HG03108 (cell line): ENCODE data around the gene FAM83B.
"Not testable (repeated sequence)": the region's sequence is repeated elsewhere in the genome, so short reads cannot be mapped to it uniquely, and the experiment has no call there.

Source experiments
- ATAC-seq: cut with Tn5 transposase; IDR thresholded peaks from one replicate; pipeline ENCODE4 v1.9.1; 2021; ENCODE audit warnings: moderate library complexity; ENCODE audit not compliant: unreplicated experiment

Gene FAM83B

GRCh38 chr6:54897462-54898189 lies 51.1 kb downstream of the FAM83B start:
- ATAC-seq, result no peak

DNA sequence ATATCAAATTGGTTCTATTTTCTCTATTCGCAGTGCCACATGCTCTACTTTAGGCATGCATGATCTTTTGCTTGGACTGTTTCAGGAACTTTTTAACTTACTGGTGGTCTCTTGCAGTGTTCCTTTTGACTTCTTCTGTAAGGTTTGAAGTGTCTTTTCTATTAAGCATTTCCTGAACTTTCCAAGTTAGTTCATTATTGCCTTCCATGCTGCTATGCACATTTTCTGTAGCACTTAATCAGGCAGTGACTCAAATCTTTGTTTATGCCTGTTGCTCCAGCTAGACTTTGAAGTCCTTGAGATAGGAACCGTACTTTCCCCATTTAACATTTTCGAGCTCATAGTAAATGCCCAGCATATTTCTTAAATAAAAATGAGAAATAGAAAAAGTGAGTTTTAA lies 52.2 kb downstream of the FAM83B start:
- no peak for ATAC-seq

GRCh38 chr6:54899442-54899841 lies 52.9 kb downstream of the FAM83B start:
- ATAC-seq, result no peak

- no peak for ATAC-seq
Observed at GRCh38 chr6:54899986-54900385, 53.4 kb downstream of the FAM83B start.

- ATAC-seq, result no peak
Observed at GRCh38 chr6:54900666-54901065, 54.1 kb downstream of the FAM83B start.

DNA sequence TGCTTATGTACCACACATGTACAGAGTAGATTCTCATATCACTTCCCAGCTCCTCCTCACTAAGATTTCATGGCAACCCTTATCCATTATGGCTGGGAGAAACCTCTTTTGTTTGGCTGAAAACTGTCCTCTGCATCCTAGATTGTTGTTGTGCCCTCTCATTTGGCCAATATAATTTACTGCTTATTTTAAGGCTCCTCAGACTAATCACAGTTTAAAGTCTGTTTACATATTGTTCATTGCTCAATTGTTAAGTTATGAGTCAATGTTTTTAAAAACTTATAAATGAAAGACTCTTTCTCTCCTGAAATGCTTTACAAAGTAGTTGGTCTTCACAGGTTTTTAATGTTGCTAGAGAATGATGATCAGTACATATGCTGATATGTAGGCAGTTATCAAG lies 57.3 kb downstream of the FAM83B start:
- no peak for ATAC-seq

GRCh38 chr6:54907355-54907754 lies 60.8 kb downstream of the FAM83B start:
- ATAC-seq, result no peak

GRCh38 chr6:54909184-54909583 lies 62.6 kb downstream of the FAM83B start:
- ATAC-seq, result no peak

- ATAC-seq, result no peak
Observed at GRCh38 chr6:54910431-54910884, 63.9 kb downstream of the FAM83B start.

DNA sequence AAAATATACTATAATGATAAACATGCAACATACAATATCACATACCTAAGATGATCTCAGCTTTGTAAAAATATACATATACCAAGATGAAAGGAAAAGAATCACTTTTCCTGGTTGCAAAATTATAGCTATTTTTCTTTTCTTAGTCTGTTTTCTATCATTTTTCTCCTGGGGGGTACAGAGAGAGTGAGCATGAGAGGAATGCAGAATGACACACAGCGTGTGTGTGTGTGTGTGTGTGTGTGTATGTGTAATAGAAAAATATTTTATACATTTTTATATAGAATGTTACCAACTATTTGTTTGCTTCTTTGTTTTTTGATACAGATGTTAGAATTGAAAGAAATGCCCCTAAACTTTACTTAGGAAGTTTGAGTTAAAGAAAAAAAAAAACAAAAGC lies 64.3 kb downstream of the FAM83B start:
- ATAC-seq, result no peak

DNA sequence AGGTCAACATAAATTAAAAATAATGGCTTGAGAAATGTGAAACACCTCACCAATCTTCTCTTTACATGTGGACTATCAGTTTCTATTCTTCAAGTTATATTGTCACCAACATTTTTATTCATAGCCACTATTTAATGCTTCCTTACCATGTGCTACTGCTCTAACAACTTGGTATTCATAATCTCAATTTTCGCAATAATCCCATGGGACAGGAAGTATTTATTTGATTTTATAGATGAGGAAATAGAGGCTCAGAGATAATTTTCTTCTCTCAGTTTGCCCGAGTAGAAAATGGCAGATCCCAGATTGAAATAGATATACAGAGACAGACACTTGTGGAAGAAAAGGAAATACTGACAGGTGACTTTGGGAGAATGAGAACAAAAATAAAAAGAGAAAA lies 66.6 kb downstream of the FAM83B start:
- ATAC-seq, result no peak

- ATAC-seq, result no peak
Observed at GRCh38 chr6:54916858-54917257, 70.3 kb downstream of the FAM83B start.

- no peak for ATAC-seq
Observed at GRCh38 chr6:54920628-54921027, 74.1 kb downstream of the FAM83B start.

DNA sequence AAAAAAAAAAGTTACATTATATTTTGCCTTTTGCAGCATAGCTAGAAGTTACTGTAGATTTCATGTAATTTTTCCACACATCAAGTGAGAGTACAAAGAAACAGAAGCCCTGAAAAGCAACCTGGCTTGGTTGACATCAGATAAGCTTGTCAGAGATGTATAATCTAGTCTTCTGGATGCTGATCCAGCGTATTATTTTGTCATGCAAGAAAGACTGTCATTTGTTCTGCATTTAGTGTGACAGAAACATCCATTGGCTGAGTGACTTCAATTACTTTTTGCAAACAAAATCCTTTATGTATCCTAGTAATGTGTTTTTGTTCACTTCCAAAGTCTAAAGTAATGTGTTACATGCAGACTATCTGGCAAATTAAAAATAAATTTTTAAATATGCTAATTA lies 75.3 kb downstream of the FAM83B start:
- ATAC-seq, result no peak

- no peak for ATAC-seq
Observed at GRCh38 chr6:54929245-54929909, 82.8 kb downstream of the FAM83B start.

DNA sequence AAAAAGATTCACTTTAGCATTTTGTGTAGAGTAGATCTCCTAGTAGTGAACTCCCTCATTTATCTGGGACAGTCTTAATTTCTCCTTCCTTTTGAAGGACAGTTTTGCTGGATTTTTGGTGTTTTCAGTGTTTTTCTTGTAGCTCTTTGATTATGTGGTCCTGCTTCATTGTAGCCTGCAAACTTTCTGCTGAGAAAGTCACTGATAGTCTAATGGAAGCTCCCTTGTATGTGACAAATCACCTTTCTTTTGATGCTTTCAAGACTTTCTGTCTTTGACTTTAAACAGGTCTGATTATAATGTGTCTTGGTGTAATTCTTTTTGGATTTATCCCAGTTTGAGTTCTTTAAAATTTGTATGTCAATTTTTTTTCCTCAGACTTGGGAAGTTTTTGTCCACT lies 86.1 kb downstream of the FAM83B start:
- no peak for ATAC-seq

DNA sequence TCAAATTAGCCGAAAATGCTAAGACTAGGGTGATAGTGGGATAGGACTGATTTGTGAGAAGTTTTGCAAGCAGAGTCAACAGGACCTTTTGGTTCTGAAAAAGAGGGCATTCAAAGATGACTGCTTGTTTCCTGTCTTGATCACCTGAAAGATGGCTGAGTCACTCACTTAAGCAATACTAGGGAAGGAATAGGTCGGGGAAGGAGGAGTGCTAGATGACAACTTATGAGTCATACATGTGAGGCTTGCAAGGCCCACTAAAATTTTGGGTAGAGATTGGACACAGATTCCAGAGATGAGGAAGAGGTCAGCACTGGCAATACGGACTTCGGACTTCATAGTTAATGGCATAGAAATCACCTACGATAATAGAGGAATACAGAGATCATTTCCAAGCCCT lies 89.2 kb downstream of the FAM83B start:
- ATAC-seq, result no peak

DNA sequence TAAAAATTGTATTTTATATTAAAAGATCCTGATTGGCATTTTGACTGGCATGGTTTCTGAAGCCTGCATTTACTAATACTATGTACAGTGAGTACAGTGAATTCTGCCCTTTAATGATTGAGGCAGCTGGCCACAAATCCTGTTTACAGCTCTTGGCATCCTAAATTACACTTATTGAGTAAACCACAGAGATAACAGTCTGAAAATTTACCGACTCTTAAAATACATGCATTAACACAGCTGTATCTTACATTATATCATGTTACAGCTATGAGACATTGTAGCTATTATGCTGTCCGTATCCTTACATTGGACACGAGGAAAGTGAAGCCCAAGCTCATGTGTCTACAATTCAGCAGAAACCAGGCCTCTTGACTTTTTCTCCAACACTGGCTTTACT lies 90.8 kb downstream of the FAM83B start:
- no peak for ATAC-seq

GRCh38 chr6:54957698-54958097 lies 111.1 kb downstream of the FAM83B start:
- no peak for ATAC-seq

DNA sequence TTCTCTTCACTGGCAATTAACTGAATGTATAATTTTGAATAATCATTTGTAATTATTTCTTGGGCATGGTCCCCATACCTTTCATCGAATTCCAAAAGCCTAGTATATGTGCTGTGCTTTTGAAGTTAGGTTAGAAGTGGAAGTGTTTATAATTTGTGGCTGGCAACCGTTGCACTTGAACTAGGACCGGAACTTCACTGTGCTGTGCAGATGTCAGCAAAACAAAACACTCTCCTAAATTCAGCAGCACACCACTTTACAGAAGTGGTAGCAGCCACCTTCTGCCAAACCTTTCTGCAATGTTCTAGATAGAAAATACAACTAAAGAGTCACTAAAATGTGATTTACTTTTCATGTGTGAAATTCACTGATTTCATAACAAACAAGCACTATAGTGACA lies 111.9 kb downstream of the FAM83B start:
- ATAC-seq, result no peak

- no peak for ATAC-seq
Observed at GRCh38 chr6:54959820-54960219, 113.2 kb downstream of the FAM83B start.

DNA sequence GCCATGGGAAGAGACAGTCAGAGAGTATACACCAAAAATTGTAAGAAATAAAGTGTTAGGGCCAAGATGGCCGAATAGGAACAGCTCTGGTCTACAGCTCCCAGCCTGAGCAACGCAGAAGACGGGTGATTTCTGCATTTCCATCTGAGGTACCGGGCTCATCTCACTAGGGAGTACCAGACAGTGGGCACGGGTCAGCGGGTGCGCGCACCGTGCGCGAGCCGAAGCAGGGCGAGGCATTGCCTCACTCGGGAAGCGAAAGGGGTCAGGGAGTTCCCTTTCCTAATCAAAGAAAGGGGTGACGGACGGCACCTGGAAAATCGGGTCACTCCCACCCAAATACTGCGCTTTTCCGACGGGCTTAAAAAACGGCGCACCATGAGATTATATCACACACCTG lies 114.8 kb downstream of the FAM83B start:
- ATAC-seq, result not testable (repeated sequence)

DNA sequence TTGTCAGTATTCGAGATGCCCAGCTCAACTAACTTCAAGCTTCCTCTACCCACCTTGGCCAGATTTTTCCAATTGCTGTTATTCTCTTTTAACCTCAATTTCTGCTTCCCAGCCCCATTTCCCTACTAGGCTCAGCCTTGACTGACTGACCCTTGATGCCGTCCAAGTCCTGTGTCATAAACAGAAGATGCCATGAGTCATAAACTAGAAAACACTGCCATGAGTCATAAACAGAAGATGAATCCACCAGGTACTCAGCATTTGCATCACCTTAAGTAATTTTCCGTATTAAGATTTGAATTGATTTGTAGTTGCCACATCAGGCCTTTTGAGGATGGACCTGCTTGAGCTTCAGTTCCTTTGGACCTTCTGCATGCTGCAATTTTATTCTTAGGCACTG lies 123.8 kb downstream of the FAM83B start:
- no peak for ATAC-seq
